MM.1S (cell line): ENCODE data around the gene PHC3.
A peak's percentile ranks its signal among the peaks of the same experiment; 100 is the strongest.

Experiments
- DNase-seq: peaks from one replicate; pipeline ENCODE4 v3.0.0-alpha.2; 2015
- H2AFZ ChIP-seq: fragments of 300-600 bp; sonication (generic); 2 replicates; pipeline ENCODE4 v1.6.0; 2016; ENCODE audit warnings: antibody characterized with exemption, low read length
- H3F3A ChIP-seq: fragments of 300-600 bp; sonication (generic); 2 replicates; pipeline ENCODE4 v1.6.1; 2016; ENCODE audit warnings: mild to moderate bottlenecking, antibody characterized with exemption, low read length, moderate library complexity, mixed read lengths; ENCODE audit not compliant: insufficient read depth
- H3K27ac ChIP-seq: fragments of 300-600 bp; sonication (generic); 2 replicates; pipeline ENCODE4 v1.5.1; 2016; ENCODE audit warnings: mild to moderate bottlenecking, low read length
- H3K27me3 ChIP-seq: fragments of 300-600 bp; sonication (generic); replicated peaks from 2 replicates; pipeline ENCODE4 v1.6.0; 2016; ENCODE audit warnings: low read length; ENCODE audit not compliant: insufficient read depth
- H3K36me3 ChIP-seq: fragments of 300-600 bp; sonication (generic); replicated peaks from 2 replicates; pipeline ENCODE4 v1.6.1; 2016; ENCODE audit warnings: mild to moderate bottlenecking, low read length, mixed read lengths; ENCODE audit not compliant: insufficient read depth
- H3K4me1 ChIP-seq: fragments of 300-600 bp; sonication (generic); 2 replicates; pipeline ENCODE4 v1.6.1; 2016; ENCODE audit warnings: low read length, mixed read lengths
- H3K4me2 ChIP-seq: fragments of 300-600 bp; sonication (generic); 2 replicates; pipeline ENCODE4 v1.6.0; 2016; ENCODE audit warnings: low read depth, low read length
- H3K4me3 ChIP-seq: fragments of 300-600 bp; sonication (generic); 2 replicates; pipeline ENCODE4 v1.5.1; 2016; ENCODE audit warnings: low read length, mixed read lengths
- H3K79me2 ChIP-seq: fragments of 300-600 bp; sonication (generic); 2 replicates; pipeline ENCODE4 v1.6.1; 2016; ENCODE audit warnings: mixed run types, low read length, mixed read lengths
- H3K9ac ChIP-seq: fragments of 300-600 bp; sonication (generic); 2 replicates; pipeline ENCODE4 v1.6.1; 2016; ENCODE audit warnings: low read length, mixed read lengths
- H3K9me2 ChIP-seq: fragments of 300-600 bp; sonication (generic); replicated peaks from 2 replicates; pipeline ENCODE4 v1.6.1; 2016; ENCODE audit warnings: mild to moderate bottlenecking, low read length, mixed read lengths; ENCODE audit not compliant: insufficient read depth
- H3K9me3 ChIP-seq: fragments of 300-600 bp; sonication (generic); replicated peaks from 2 replicates; pipeline ENCODE4 v1.6.1; 2016; ENCODE audit warnings: mild to moderate bottlenecking, low read length, mixed read lengths; ENCODE audit not compliant: insufficient read depth
- H4K20me1 ChIP-seq: fragments of 300-600 bp; sonication (generic); 2 replicates; pipeline ENCODE4 v1.6.1; 2016; ENCODE audit warnings: mild to moderate bottlenecking, low read length, moderate library complexity, mixed read lengths; ENCODE audit not compliant: insufficient read depth
- EZH2 ChIP-seq: fragments of 300-600 bp; sonication (generic); optimal IDR thresholded peaks from 2 replicates; pipeline ENCODE3; 2017; ENCODE audit warnings: low read depth, mild to moderate bottlenecking, antibody characterized with exemption, low read length, mixed read lengths
- EZH2phosphoT487 ChIP-seq: fragments of 300-600 bp; sonication (generic); IDR thresholded peaks from 2 replicates; pipeline ENCODE4 v1.6.1; 2018; ENCODE audit warnings: antibody characterized with exemption, low read length
- TF ChIP-seq, protein P1 (sequence below): fragments of 300-600 bp; sonication (generic); IDR thresholded peaks from 2 replicates; pipeline ENCODE4 v1.5.1; 2016; ENCODE audit warnings: antibody characterized with exemption, low read length, mixed read lengths

PHC3 gene

DNA sequence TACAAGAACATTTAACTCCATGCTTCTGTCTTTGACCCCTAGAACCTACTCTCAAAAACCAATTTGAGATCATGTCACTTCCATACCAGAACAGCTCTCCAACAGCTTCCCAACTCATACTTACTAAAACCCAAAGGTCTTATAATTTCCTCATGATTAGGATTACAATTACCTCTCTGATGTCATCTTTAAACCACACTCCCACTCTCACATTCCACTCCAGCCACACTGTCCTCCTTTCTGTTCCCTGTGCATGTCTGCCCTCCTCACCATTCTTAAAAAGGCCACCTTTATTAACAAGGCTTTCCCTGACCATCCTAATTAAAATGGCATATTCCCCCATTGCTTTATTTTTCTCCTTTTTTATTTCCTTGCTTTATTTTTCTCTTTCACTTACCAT is 18.9 kb downstream of the PHC3 start:
- no peak overlapping the region for H3K4me2 ChIP-seq
- H3K4me3 ChIP-seq = no peak overlapping the region
- no peak overlapping the region for H2AFZ ChIP-seq
- TF ChIP-seq, protein P1, sequence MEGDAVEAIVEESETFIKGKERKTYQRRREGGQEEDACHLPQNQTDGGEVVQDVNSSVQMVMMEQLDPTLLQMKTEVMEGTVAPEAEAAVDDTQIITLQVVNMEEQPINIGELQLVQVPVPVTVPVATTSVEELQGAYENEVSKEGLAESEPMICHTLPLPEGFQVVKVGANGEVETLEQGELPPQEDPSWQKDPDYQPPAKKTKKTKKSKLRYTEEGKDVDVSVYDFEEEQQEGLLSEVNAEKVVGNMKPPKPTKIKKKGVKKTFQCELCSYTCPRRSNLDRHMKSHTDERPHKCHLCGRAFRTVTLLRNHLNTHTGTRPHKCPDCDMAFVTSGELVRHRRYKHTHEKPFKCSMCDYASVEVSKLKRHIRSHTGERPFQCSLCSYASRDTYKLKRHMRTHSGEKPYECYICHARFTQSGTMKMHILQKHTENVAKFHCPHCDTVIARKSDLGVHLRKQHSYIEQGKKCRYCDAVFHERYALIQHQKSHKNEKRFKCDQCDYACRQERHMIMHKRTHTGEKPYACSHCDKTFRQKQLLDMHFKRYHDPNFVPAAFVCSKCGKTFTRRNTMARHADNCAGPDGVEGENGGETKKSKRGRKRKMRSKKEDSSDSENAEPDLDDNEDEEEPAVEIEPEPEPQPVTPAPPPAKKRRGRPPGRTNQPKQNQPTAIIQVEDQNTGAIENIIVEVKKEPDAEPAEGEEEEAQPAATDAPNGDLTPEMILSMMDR = no peak
- TF ChIP-seq EZH2phosphoT487 (no peak), EZH2 (no peak)
- H3K9ac ChIP-seq = no peak overlapping the region
- H3K27me3 ChIP-seq = no peaks in the 10 kb centered on the region
- H3K79me2 ChIP-seq = peaks cover 98% of the 10 kb centered on the region
- H4K20me1 ChIP-seq = peaks cover 9% of the 10 kb centered on the region; the same call in 1 of the 2 replicates
- peaks cover 49% of the 10 kb centered on the region for H3K4me1 ChIP-seq
- H3K36me3 ChIP-seq = peaks cover 28% of the 10 kb centered on the region
- no peak overlapping the region for H3K27ac ChIP-seq
- H3K9me2 ChIP-seq = no peaks in the 10 kb centered on the region
- peaks cover 33% of the 10 kb centered on the region for H3F3A ChIP-seq
- DNase-seq = no peak
- H3K9me3 ChIP-seq = no peaks in the 10 kb centered on the region

GRCh38 chr3:170162052-170162451 is 19.5 kb downstream of the PHC3 start:
- peaks cover 28% of the 10 kb centered on the region for H3K36me3 ChIP-seq
- H3K9me3 ChIP-seq = no peaks in the 10 kb centered on the region
- no peak overlapping the region for H3K27ac ChIP-seq
- no peak overlapping the region for H3K4me3 ChIP-seq
- peaks cover 98% of the 10 kb centered on the region for H3K79me2 ChIP-seq
- H3K9me2 ChIP-seq = no peaks in the 10 kb centered on the region
- no peaks in the 10 kb centered on the region for H3K27me3 ChIP-seq
- H3K4me1 ChIP-seq = peaks cover 54% of the 10 kb centered on the region
- no peak overlapping the region for H2AFZ ChIP-seq
- no peak for DNase-seq
- peaks cover 9% of the 10 kb centered on the region; the same call in 1 of the 2 replicates for H4K20me1 ChIP-seq
- H3K9ac ChIP-seq = no peak overlapping the region
- H3K4me2 ChIP-seq = no peak overlapping the region
- H3F3A ChIP-seq = peaks cover 33% of the 10 kb centered on the region
- TF ChIP-seq EZH2 = no peak
- TF ChIP-seq EZH2phosphoT487 = no peak
- TF ChIP-seq, protein P1 = no peak

GRCh38 chr3:170159933-170160332 is 21.6 kb downstream of the PHC3 start:
- no peak for TF ChIP-seq EZH2
- TF ChIP-seq, protein P1 = no peak
- TF ChIP-seq EZH2phosphoT487 = no peak
- Histone ChIP-seq H3K27me3 (no peaks in the 10 kb centered on the region), H3K9me3 (no peaks in the 10 kb centered on the region), H3K4me3 (no peak overlapping the region), H3K36me3 (peaks cover 28% of the 10 kb centered on the region), H3K4me2 (peak overlapping the region; percentile 39; the same call in 1 of the 2 replicates), H3K9ac (peak overlapping the region; percentile 12; the same call in 1 of the 2 replicates), H4K20me1 (peaks cover 9% of the 10 kb centered on the region; the same call in 1 of the 2 replicates), H3K79me2 (peaks cover 98% of the 10 kb centered on the region), H3K4me1 (peaks cover 72% of the 10 kb centered on the region), H2AFZ (no peak overlapping the region), H3K27ac (peak overlapping the region; percentile 78), H3F3A (peaks cover 47% of the 10 kb centered on the region), H3K9me2 (no peaks in the 10 kb centered on the region)
- no peak for DNase-seq
